GM12878 (cell line): ENCODE results near the gene DMD. TPM values are rescaled to one million over a fixed set of nuclear protein-coding genes. Genes with fewer than 3 reads are reported as not detected.

Experiments
- ATAC-seq: fragments of 200-7000 bp; cut with Tn5 transposase; 3 replicates; pipeline ENCODE4 v1.9.1; 2020; ENCODE audit warnings: mild to moderate bottlenecking, moderate library complexity
- BruUV-seq: library from RNA; stranded (reverse); fragments of 400-500 nt; replicated peaks from 2 replicates; lab custom pipeline; 2021; lab: Mats Ljungman, UMichigan
- CTCF ChIA-PET: fragments of 300-600 bp; sonication (Branson Sonifier 250); formaldehyde crosslinking; extraction: SDS; loops from one replicate; lab custom pipeline; 2021; ENCODE audit warnings: inconsistent platforms; lab: Yijun Ruan, JAX
- POLR2A ChIA-PET: fragments of 350-600 bp; formaldehyde crosslinking; extraction: SDS; loops from one replicate; lab custom pipeline; 2021; ENCODE audit warnings: inconsistent platforms; lab: Charles Lee
- RAD21 ChIA-PET: fragments of 300-600 bp; sonication (Branson Sonifier 250); formaldehyde crosslinking; loops from one replicate; lab custom pipeline; 2023; ENCODE audit warnings: antibody characterized with exemption; ENCODE audit not compliant: unreplicated experiment; lab: Charles Lee
- SMC1A ChIA-PET: fragments of 300-600 bp; sonication (Branson Sonifier 250); formaldehyde crosslinking; loops from one replicate; lab custom pipeline; 2023; ENCODE audit not compliant: unreplicated experiment, uncharacterized antibody; lab: Charles Lee
- DNase-seq: peaks from one replicate; pipeline ENCODE4 v3.0.0-alpha.2; 2011; ENCODE audit warnings: low read depth, low spot score
- FAIRE-seq: peaks from 3 replicates; lab custom pipeline; 2011; peaks lifted over from hg19 to GRCh38; lab: Jason Lieb, UNC
- H2AFZ ChIP-seq: 2 replicates; pipeline ENCODE4 v1.6.0; 2011; ENCODE audit warnings: low read depth, low read length, control low read depth; ENCODE audit not compliant: control insufficient read depth
- H3K27ac ChIP-seq: 2 replicates; pipeline ENCODE4 v1.5.1; 2011; ENCODE audit warnings: control low read depth; ENCODE audit not compliant: control insufficient read depth, insufficient read depth
- H3K27me3 ChIP-seq, 2 experiments: replicated peaks in 1 of 2; 2 replicates each; pipeline versions ENCODE4 v1.6.0 to v1.6.1; 2011; ENCODE audit warnings: low read length in 1 of 2; ENCODE audit not compliant: control insufficient read depth in 2 of 2, insufficient read depth in 2 of 2
- H3K36me3 ChIP-seq, 2 experiments: 2 replicates each; pipeline ENCODE4 v1.5.1; 2011; ENCODE audit warnings: low read length in 1 of 2; ENCODE audit not compliant: control insufficient read depth in 2 of 2, insufficient read depth in 2 of 2
- H3K4me1 ChIP-seq: 2 replicates; pipeline ENCODE4 v1.6.1; 2011; ENCODE audit warnings: mild to moderate bottlenecking, low read length, moderate library complexity, mixed read lengths; ENCODE audit not compliant: control insufficient read depth, insufficient read depth
- H3K4me2 ChIP-seq: 2 replicates; pipeline ENCODE4 v1.6.0; 2011; ENCODE audit warnings: control low read depth; ENCODE audit not compliant: control insufficient read depth, insufficient read depth
- H3K4me3 ChIP-seq: fragments of 200-600 bp; sonication (generic); 2 replicates; pipeline ENCODE4 v1.5.1; 2016
- H3K79me2 ChIP-seq: 2 replicates; pipeline ENCODE4 v1.6.0; 2011; ENCODE audit warnings: low read length; ENCODE audit not compliant: control insufficient read depth, insufficient read depth
- H3K9ac ChIP-seq: 2 replicates; pipeline ENCODE4 v1.8.0; 2011; ENCODE audit warnings: low read length, control low read depth, mixed read lengths; ENCODE audit not compliant: control insufficient read depth, insufficient read depth
- H3K9me3 ChIP-seq: replicated peaks from 3 replicates; pipeline ENCODE4 v1.5.1; 2011; ENCODE audit warnings: mild to moderate bottlenecking, low read length; ENCODE audit not compliant: control insufficient read depth, insufficient read depth
- H4K20me1 ChIP-seq: 2 replicates; pipeline ENCODE4 v1.6.0; 2011; ENCODE audit not compliant: control insufficient read depth, insufficient read depth
- CBFB ChIP-seq: IDR thresholded peaks from 2 replicates; pipeline ENCODE4 v1.6.1; 2016; ENCODE audit warnings: antibody characterized with exemption, low read depth
- HDAC2 ChIP-seq: fragments of 200-600 bp; sonication (generic); IDR thresholded peaks from 2 replicates; pipeline ENCODE4 v1.6.1; 2017
- IKZF1 ChIP-seq: fragments of 450-650 bp; conservative IDR thresholded peaks from 2 replicates; pipeline ENCODE4 v1.6.1; 2017; ENCODE audit warnings: antibody characterized with exemption, mild to moderate bottlenecking
- IKZF2 ChIP-seq, 2 experiments: fragments of 450-650 bp; IDR thresholded peaks; 2 replicates each; pipeline ENCODE4 v1.6.1; 2017; ENCODE audit warnings: mild to moderate bottlenecking in 2 of 2, moderate library complexity in 2 of 2
- KAT2A ChIP-seq: conservative IDR thresholded peaks from 2 replicates; pipeline ENCODE4 v1.6.1; 2011; ENCODE audit warnings: low read depth, low read length; ENCODE audit not compliant: control insufficient read depth
- MEF2B ChIP-seq: fragments of 450-650 bp; IDR thresholded peaks from 2 replicates; pipeline ENCODE4 v1.6.1; 2018; ENCODE audit warnings: mild to moderate bottlenecking, moderate library complexity; ENCODE audit not compliant: partially characterized antibody, poor library complexity, severe bottlenecking
- MTA2 ChIP-seq: fragments of 450-650 bp; IDR thresholded peaks from 2 replicates; pipeline ENCODE4 v1.6.1; 2016; ENCODE audit warnings: low read depth, mild to moderate bottlenecking, moderate library complexity
- NFXL1 ChIP-seq: fragments of 450-650 bp; IDR thresholded peaks from 2 replicates; pipeline ENCODE4 v1.6.1; 2017; ENCODE audit warnings: antibody characterized with exemption, mild to moderate bottlenecking, borderline replicate concordance
- PBX3 ChIP-seq: IDR thresholded peaks from 2 replicates; pipeline ENCODE4 v1.6.1; 2011; ENCODE audit warnings: mild to moderate bottlenecking, low read depth, low read length, moderate library complexity; ENCODE audit not compliant: insufficient replicate concordance
- POLR2AphosphoS2 ChIP-seq: IDR thresholded peaks from 2 replicates; pipeline ENCODE4 v1.6.1; 2011; ENCODE audit warnings: low read depth, mild to moderate bottlenecking, low read length, improper control_type of control experiment, moderate library complexity
- RB1 ChIP-seq: fragments of 450-650 bp; formaldehyde crosslinking; IDR thresholded peaks from 2 replicates; pipeline ENCODE4 v1.6.1; 2017; ENCODE audit warnings: mild to moderate bottlenecking, borderline replicate concordance
- RCOR1 ChIP-seq: conservative IDR thresholded peaks from 2 replicates; pipeline ENCODE4 v1.6.1; 2012; ENCODE audit warnings: low read depth, low read length, improper control_type of control experiment
- SPI1 ChIP-seq: IDR thresholded peaks from 2 replicates; pipeline ENCODE4 v1.6.1; 2011; ENCODE audit warnings: low read depth, mild to moderate bottlenecking, low read length, moderate library complexity, borderline replicate concordance; ENCODE audit not compliant: insufficient read depth
- SREBF2 ChIP-seq: IDR thresholded peaks from 2 replicates; pipeline ENCODE4 v1.6.1; 2012; ENCODE audit warnings: mild to moderate bottlenecking, low read length
- SUZ12 ChIP-seq: fragments of 200-600 bp; sonication (generic); IDR thresholded peaks from one replicate; pipeline ENCODE4 v1.6.1; 2018; ENCODE audit warnings: antibody characterized with exemption, mild to moderate bottlenecking; ENCODE audit not compliant: unreplicated experiment
- TAF1 ChIP-seq: IDR thresholded peaks from 2 replicates; pipeline ENCODE4 v1.6.1; 2011; ENCODE audit warnings: mild to moderate bottlenecking, low read depth, low read length, borderline replicate concordance
- TBL1XR1 ChIP-seq: IDR thresholded peaks from 2 replicates; pipeline ENCODE4 v1.6.1; 2012; ENCODE audit warnings: low read depth, low read length, improper control_type of control experiment
- ZNF622 ChIP-seq: fragments of 450-650 bp; IDR thresholded peaks from 2 replicates; pipeline ENCODE4 v1.6.1; 2017; ENCODE audit warnings: mild to moderate bottlenecking, inconsistent platforms
- ZZZ3 ChIP-seq: IDR thresholded peaks from 2 replicates; pipeline ENCODE4 v1.6.1; 2011; ENCODE audit warnings: low read depth; ENCODE audit not compliant: control insufficient read depth, insufficient read length
- WGBS: methylation state at CpG from one replicate; pipeline ENCODE4 v1.1.6; 2016; ENCODE audit warnings: low lambda C conversion rate; ENCODE audit not compliant: insufficient replicate concordance, insufficient coverage; ENCODE audit errors: missing lambda C conversion rate; 5-methylcytosine and 5-hydroxymethylcytosine counted together
- in situ Hi-C: fragments of 300-500 bp; cut with MboI; formaldehyde crosslinking; loops from 9 replicates; pipeline ENCODE4 v1.14.3; 2018; ENCODE audit warnings: mixed read lengths
- intact Hi-C: fragments of 100-400 bp; cut with micrococcal nuclease; formaldehyde crosslinking; loops from one replicate; pipeline ENCODE4 v1.14.2; 2022; ENCODE audit not compliant: unreplicated experiment
- polyA plus RNA-seq, 11 experiments: library from polyadenylated mRNA; depleted of rRNA in 4 of 11; unstranded in 6 of 11; stranded (reverse) in 5 of 11; fragments of >200 nt; fragmentation: Nextera tagmentation in 4 of 11; fragmentation: Illumina TruSeq in 1 of 11; extraction: Ambion mirVana in 4 of 11; extraction: Trizol in 1 of 11; gene quantifications; 1 replicate in 1 of 11; 2 replicates in 10 of 11; pipeline versions ENCODE4 v1.2.1 to v1.2.3, GENCODE V29; 2011 to 2016; ENCODE audit warnings: inconsistent platforms in 2 of 11, missing spikeins in 2 of 11, low read depth in 1 of 11
- total RNA-seq, 4 experiments: library from RNA; depleted of rRNA in 3 of 4; stranded (reverse); fragments of >200 nt in 3 of 4; fragmentation: Illumina TruSeq in 1 of 4; extraction: Trizol in 1 of 4; gene quantifications; 2 replicates each; pipeline versions ENCODE4 v1.2.1 to v1.2.3, GENCODE V29; 2013 to 2021

Gene DMD
- total and polyA plus RNA-seq, 10 of the 15 experiments (the other 5 are each of a cell fraction or from before 2014, with no cell fraction given), result 1.4 to 24.3 (median 4.3) TPM

- H3K4me3 ChIP-seq, result no peak overlapping the region
- TF ChIP-seq PBX3 (no peak), NFXL1 (no peak), IKZF2 (IDR thresholded peaks at IDR 0.05) (no peak), TBL1XR1 (no peak), RCOR1 (no peak), CBFB (no peak), ZNF622 (no peak), HDAC2 (no peak), KAT2A (no peak), SPI1 (no peak), MEF2B (no peak), TAF1 (no peak), IKZF1 (no peak), ZZZ3 (no peak), MTA2 (no peak), SREBF2 (no peak), RB1 (no peak), POLR2AphosphoS2 (no peak), SUZ12 (no peak)
- TF ChIP-seq, all 136 proteins: peak for 0
- no peaks in the 10 kb centered on the region for H3K79me2 ChIP-seq
- no peak overlapping the region for H3K27ac ChIP-seq
- no peak overlapping the region for H2AFZ ChIP-seq
- H3K27me3 ChIP-seq, result no peaks in the 10 kb centered on the region; a peak in 1 of 4 replicates
- intact Hi-C loops, result no loop called here
- POLR2A ChIA-PET, result no interaction called here
- SMC1A ChIA-PET, result no interaction called here
- H3K9ac ChIP-seq, result no peak overlapping the region
- H4K20me1 ChIP-seq, result no peaks in the 10 kb centered on the region
- no peaks in the 10 kb centered on the region for H3K4me1 ChIP-seq
- no peak overlapping the region for H3K4me2 ChIP-seq
- BruUV-seq, result no TSS peak
- in situ Hi-C loops, result no loop called here
- DNase-seq (no peak), ATAC-seq (no peak), FAIRE-seq (no peak)
- H3K36me3 ChIP-seq, result no peaks in the 10 kb centered on the region
- RAD21 ChIA-PET, result no interaction called here
- CTCF ChIA-PET, result no interaction called here
- no peaks in the 10 kb centered on the region for H3K9me3 ChIP-seq
- 20% methylated on average over 2 of the region's 2 CpGs for WGBS
Observed at GRCh38 chrX:31319586-31319985, 1891.8 kb downstream of the DMD start.
